Uterus (tissue), 4 donors: ENCODE results near the gene HLF. TPM values are rescaled to one million over a fixed set of nuclear protein-coding genes. Genes with fewer than 3 reads are reported as not detected.

Source experiments
- DNase-seq, 2 donors: peaks; one replicate each; pipeline ENCODE4 v3.0.0-alpha.2; 2019 to 2020
- H3K27ac ChIP-seq, 2 donors: fragments of 200-600 bp; sonication (generic); 1 replicate in 1 of 2; 2 replicates in 1 of 2; pipeline ENCODE4 v1.5.1; 2016 to 2018
- H3K27me3 ChIP-seq, 2 donors: fragments of 200-600 bp; sonication (generic); one replicate each; pipeline ENCODE4 v1.5.1; 2018 to 2019; ENCODE audit warnings: control low read depth in 1 of 2
- H3K36me3 ChIP-seq, 2 donors: fragments of 200-600 bp; sonication (generic); one replicate each; pipeline ENCODE4 v1.5.1; 2019; ENCODE audit warnings: control low read depth in 1 of 2
- H3K4me1 ChIP-seq, 2 donors: fragments of 200-600 bp; sonication (generic); one replicate each; pipeline ENCODE4 v1.5.1; 2018 to 2019; ENCODE audit warnings: control low read depth in 1 of 2
- H3K4me3 ChIP-seq, 2 donors: fragments of 200-600 bp; sonication (generic); 1 replicate in 1 of 2; 2 replicates in 1 of 2; pipeline ENCODE4 v1.5.1; 2018 to 2019; ENCODE audit warnings: mild to moderate bottlenecking in 1 of 2
- H3K9me3 ChIP-seq, 2 donors: fragments of 200-600 bp; sonication (generic); one replicate each; pipeline ENCODE4 v1.5.1; 2019; ENCODE audit warnings: control low read depth in 1 of 2
- POLR2A ChIP-seq, 2 donors: fragments of 450-650 bp; IDR thresholded peaks; one replicate each; pipeline ENCODE4 v1.6.1; 2016; ENCODE audit warnings: antibody characterized with exemption in 2 of 2, mild to moderate bottlenecking in 1 of 2, moderate library complexity in 1 of 2
- intact Hi-C: fragments of 100-400 bp; cut with DNase I; formaldehyde crosslinking; loops from one replicate; pipeline ENCODE4 v1.15.1; 2023; ENCODE audit warnings: low total_unique reads
- total RNA-seq, 4 donors: library from RNA; depleted of rRNA in 3 of 4; stranded (reverse); fragments of >200 nt in 3 of 4; gene quantifications; one replicate each; pipeline versions ENCODE4 v1.1.0 to v1.2.4, GENCODE V29; 2014 to 2023
- TF ChIP-seq, protein P1 (sequence below), 4 experiments: fragments of 200-600 bp in 2 of 4; fragments of 450-650 bp in 2 of 4; sonication (generic) in 2 of 4; IDR thresholded peaks; one replicate each; pipeline ENCODE4 v1.5.1; 2016 to 2019; ENCODE audit warnings: antibody characterized with exemption in 4 of 4, mild to moderate bottlenecking in 2 of 4, moderate library complexity in 1 of 4
- donor health status: DM: yes; HTN: yes; CAD: no.

Gene HLF
- total RNA-seq, 4 donors from 2014 or later, result 12.0 to 81.2 (median 50.4) TPM

- H3K27me3 ChIP-seq, result no peaks in the 10 kb centered on the region
- H3K9me3 ChIP-seq, result no peaks in the 10 kb centered on the region
- TF ChIP-seq POLR2A (IDR thresholded peaks at IDR 0.05), result no peak
- TF ChIP-seq, protein P1, sequence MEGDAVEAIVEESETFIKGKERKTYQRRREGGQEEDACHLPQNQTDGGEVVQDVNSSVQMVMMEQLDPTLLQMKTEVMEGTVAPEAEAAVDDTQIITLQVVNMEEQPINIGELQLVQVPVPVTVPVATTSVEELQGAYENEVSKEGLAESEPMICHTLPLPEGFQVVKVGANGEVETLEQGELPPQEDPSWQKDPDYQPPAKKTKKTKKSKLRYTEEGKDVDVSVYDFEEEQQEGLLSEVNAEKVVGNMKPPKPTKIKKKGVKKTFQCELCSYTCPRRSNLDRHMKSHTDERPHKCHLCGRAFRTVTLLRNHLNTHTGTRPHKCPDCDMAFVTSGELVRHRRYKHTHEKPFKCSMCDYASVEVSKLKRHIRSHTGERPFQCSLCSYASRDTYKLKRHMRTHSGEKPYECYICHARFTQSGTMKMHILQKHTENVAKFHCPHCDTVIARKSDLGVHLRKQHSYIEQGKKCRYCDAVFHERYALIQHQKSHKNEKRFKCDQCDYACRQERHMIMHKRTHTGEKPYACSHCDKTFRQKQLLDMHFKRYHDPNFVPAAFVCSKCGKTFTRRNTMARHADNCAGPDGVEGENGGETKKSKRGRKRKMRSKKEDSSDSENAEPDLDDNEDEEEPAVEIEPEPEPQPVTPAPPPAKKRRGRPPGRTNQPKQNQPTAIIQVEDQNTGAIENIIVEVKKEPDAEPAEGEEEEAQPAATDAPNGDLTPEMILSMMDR (IDR thresholded peaks at IDR 0.05), result no peak
- H3K27ac ChIP-seq, result no peak overlapping the region
- intact Hi-C loops, result loop anchor here (10.0 kb wide), 1 partner anchor 54 kb away; no protein-coding TSS in a partner anchor
- DNase-seq, result no peak
- no peaks in the 10 kb centered on the region for H3K36me3 ChIP-seq
- H3K4me1 ChIP-seq, result peaks cover 6% of the 10 kb centered on the region in 2 donors
- H3K4me3 ChIP-seq, result no peak overlapping the region
Measured at GRCh38 chr17:55299162-55299838, 34.5 kb downstream of the HLF start.

DNA sequence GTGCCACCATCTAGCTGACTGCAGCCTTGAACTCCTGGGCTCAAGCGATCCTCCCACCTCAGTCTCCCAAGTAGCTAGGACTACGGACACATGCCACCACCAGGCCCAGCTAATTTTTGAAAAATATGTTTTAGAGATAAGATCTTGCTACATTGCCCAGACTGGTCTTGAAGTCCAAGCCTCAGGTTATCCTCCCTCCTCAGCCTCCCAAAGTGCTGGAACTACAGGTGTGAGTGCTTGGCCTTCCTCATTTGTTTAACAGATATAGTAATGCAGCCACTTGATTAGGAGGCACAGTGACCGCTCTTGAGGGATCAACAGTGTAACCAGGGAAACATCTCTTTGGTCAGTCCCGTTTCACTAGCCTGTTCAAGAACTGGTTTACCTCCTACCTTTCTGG is 35.1 kb downstream of the HLF start:
- Histone ChIP-seq H3K27ac (no peak overlapping the region), H3K4me3 (no peak overlapping the region), H3K9me3 (no peaks in the 10 kb centered on the region)

GRCh38 chr17:55300479-55301290 is 35.9 kb downstream of the HLF start:
- intact Hi-C loops, result no loop called here
- Histone ChIP-seq H3K27ac (no peak overlapping the region), H3K9me3 (no peaks in the 10 kb centered on the region), H3K4me3 (no peak overlapping the region), H3K36me3 (no peaks in the 10 kb centered on the region), H3K4me1 (peaks cover 1 to 6% of the 10 kb centered on the region in 2 donors), H3K27me3 (no peaks in the 10 kb centered on the region)
- TF ChIP-seq, protein P1 (IDR thresholded peaks at IDR 0.05), result no peak
- no peak for TF ChIP-seq POLR2A (IDR thresholded peaks at IDR 0.05)
- DNase-seq, result no peak

More for the DNA sequence above, 35.1 kb downstream of the HLF start:
- Histone ChIP-seq H3K27me3 (no peaks in the 10 kb centered on the region), H3K36me3 (no peaks in the 10 kb centered on the region), H3K4me1 (peaks cover 6% of the 10 kb centered on the region in 2 donors)
- no peak for TF ChIP-seq POLR2A (IDR thresholded peaks at IDR 0.05)
- TF ChIP-seq, protein P1 (IDR thresholded peaks at IDR 0.05), result no peak
- intact Hi-C loops, result loop anchor here (10.0 kb wide), 1 partner anchor 55 kb away; no protein-coding TSS in a partner anchor
- DNase-seq, result no peak

DNA sequence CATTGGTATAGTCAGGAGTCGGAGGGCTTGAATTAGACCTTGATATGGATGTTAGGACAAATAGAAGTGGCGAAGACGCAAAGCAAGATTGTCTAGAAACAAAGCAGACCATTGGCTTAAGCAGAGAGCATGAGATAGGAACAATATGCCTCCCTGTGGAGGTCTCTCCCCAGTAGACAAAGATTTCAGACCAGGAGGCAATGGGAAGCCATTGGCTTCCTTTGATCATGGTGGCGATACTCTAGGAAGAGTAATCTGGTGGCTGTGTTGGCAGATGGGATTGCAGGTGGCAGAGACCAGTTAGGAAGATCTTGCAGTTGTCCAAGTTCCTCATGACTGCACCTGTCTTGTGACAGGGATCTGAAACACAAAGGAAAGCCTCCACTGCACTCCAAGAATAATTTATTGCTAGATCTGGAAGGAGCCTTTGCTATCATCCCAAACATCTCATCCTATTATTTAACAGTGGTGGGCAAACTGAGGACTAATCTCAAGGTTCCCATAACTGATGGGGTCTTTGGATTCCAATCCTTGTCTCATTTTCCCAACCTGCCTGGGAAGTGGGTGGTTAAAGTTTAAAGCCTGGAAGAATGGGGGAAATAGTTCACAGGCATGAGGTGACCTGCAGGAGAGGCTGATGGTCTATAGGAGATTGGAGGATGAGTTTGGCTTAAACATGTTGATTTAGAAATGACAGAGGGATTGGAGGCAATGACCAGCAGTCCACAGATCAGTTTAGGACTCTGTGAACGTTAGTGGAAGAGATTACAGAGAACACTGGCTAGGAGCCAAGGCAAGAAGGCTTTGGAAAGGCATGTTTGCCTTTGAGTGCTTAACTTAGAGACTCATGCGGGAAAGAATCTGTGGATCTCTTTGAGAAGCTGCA is 37.0 kb downstream of the HLF start:
- Histone ChIP-seq H3K9me3 (no peaks in the 10 kb centered on the region), H3K4me1 (peaks cover 0 to 6% of the 10 kb centered on the region in 2 donors), H3K36me3 (no peaks in the 10 kb centered on the region), H3K4me3 (no peak overlapping the region), H3K27ac (no peak overlapping the region), H3K27me3 (no peaks in the 10 kb centered on the region)
- TF ChIP-seq POLR2A (IDR thresholded peaks at IDR 0.05), result no peak
- TF ChIP-seq, protein P1 (IDR thresholded peaks at IDR 0.05), result no peak
- intact Hi-C loops, result no loop called here
- DNase-seq, result no peak
